A549 (cell line): ENCODE measurements around the gene SEC16A. TPM values are rescaled to one million over a fixed set of nuclear protein-coding genes. Genes with fewer than 3 reads are reported as not detected.

ENCODE experiments used
- ATAC-seq, 2 experiments: fragments of 200-7000 bp in 1 of 2; fragments of >200 bp in 1 of 2; cut with Nextera tagmentation in 1 of 2; cut with Tn5 transposase in 1 of 2; 3 replicates each; pipeline versions ENCODE4 v1.8.0 to v1.9.1; 2018 to 2020; ENCODE audit warnings: mild to moderate bottlenecking in 1 of 2, moderate library complexity in 1 of 2
- CTCF ChIA-PET: fragments of 300-600 bp; sonication (Branson Sonifier 250); formaldehyde crosslinking; extraction: SDS; loops from one replicate; lab custom pipeline; 2021; ENCODE audit warnings: antibody characterized with exemption, inconsistent platforms; lab: Yijun Ruan, JAX
- POLR2A ChIA-PET: fragments of 350-600 bp; formaldehyde crosslinking; extraction: SDS; loops from one replicate; lab custom pipeline; 2021; ENCODE audit warnings: antibody characterized with exemption, inconsistent platforms; lab: Yijun Ruan, JAX
- DNase-seq, 2 experiments: peaks; one replicate each; pipeline versions ENCODE4 v3.0.0 to v3.0.0-alpha.2; 2011 to 2016; ENCODE audit warnings: low read depth in 1 of 2, low spot score in 1 of 2
- FAIRE-seq: peaks from 2 replicates; lab custom pipeline; 2011; peaks lifted over from hg19 to GRCh38; lab: Jason Lieb, UNC
- H3K27ac ChIP-seq, 2 experiments: fragments of >200 bp; sonication (Bioruptor Twin); formaldehyde crosslinking; 3 replicates each; pipeline ENCODE4 v1.5.1; 2016 to 2017
- H3K4me1 ChIP-seq: fragments of >200 bp; sonication (Bioruptor Twin); formaldehyde crosslinking; 3 replicates; pipeline ENCODE4 v1.6.1; 2016
- H3K4me2 ChIP-seq: fragments of >200 bp; sonication (Bioruptor Twin); formaldehyde crosslinking; 3 replicates; pipeline ENCODE4 v1.6.1; 2016
- H3K4me3 ChIP-seq: fragments of >200 bp; sonication (Bioruptor Twin); formaldehyde crosslinking; 3 replicates; pipeline ENCODE4 v1.5.1; 2016
- H3K9me3 ChIP-seq: fragments of >200 bp; sonication (Bioruptor Twin); formaldehyde crosslinking; 3 replicates; pipeline ENCODE4 v1.6.1; 2016
- BCL3 ChIP-seq: fragments of >200 bp; sonication (Bioruptor Twin); formaldehyde crosslinking; IDR thresholded peaks from 3 replicates; pipeline ENCODE4 v1.6.1; 2016
- CBX2 ChIP-seq: fragments of 200-600 bp; sonication (generic); IDR thresholded peaks from 2 replicates; pipeline ENCODE4 v1.6.1; 2016; ENCODE audit warnings: low read depth, mild to moderate bottlenecking, borderline replicate concordance
- CEBPB ChIP-seq, 2 experiments: fragments of >200 bp in 1 of 2; sonication (Bioruptor Twin) in 1 of 2; formaldehyde crosslinking in 1 of 2; IDR thresholded peaks; 2 replicates each; pipeline ENCODE4 v1.6.1; 2012 to 2016
- E2F6 ChIP-seq: IDR thresholded peaks from 2 replicates; pipeline ENCODE4 v1.6.1; 2012; ENCODE audit warnings: low read depth, borderline replicate concordance
- EHF ChIP-seq: fragments of 250-450 bp; sonication (Bioruptor Pico); IDR thresholded peaks from 2 replicates; pipeline ENCODE4 v1.5.0; 2020; ENCODE audit warnings: mild to moderate bottlenecking
- ELK1 ChIP-seq: fragments of 150-350 bp; IDR thresholded peaks from 2 replicates; pipeline ENCODE4 v1.6.1; 2014; ENCODE audit warnings: low read depth, mild to moderate bottlenecking, low read length
- HDAC2 ChIP-seq: fragments of 200-600 bp; sonication (generic); IDR thresholded peaks from 2 replicates; pipeline ENCODE4 v1.6.1; 2016
- HEYL ChIP-seq: fragments of 250-450 bp; sonication (Bioruptor Pico); IDR thresholded peaks from 2 replicates; pipeline ENCODE4 v1.8.0; 2021; ENCODE audit warnings: mild to moderate bottlenecking, moderate library complexity
- JUN ChIP-seq, 2 experiments: fragments of >200 bp; sonication (Bioruptor Twin); formaldehyde crosslinking; IDR thresholded peaks; 2 replicates in 1 of 2; 3 replicates in 1 of 2; pipeline ENCODE4 v1.6.1; 2016 to 2017
- JUNB ChIP-seq: fragments of >200 bp; sonication (Bioruptor Twin); formaldehyde crosslinking; IDR thresholded peaks from 2 replicates; pipeline ENCODE4 v1.6.1; 2016
- KDM1A ChIP-seq: fragments of 200-600 bp; sonication (generic); IDR thresholded peaks from 2 replicates; pipeline ENCODE4 v1.6.1; 2016; ENCODE audit warnings: low read depth, mild to moderate bottlenecking
- MAFK ChIP-seq: fragments of 450-650 bp; IDR thresholded peaks from 2 replicates; pipeline ENCODE4 v1.6.1; 2014; ENCODE audit not compliant: partially characterized antibody
- MAZ ChIP-seq: fragments of 150-350 bp; IDR thresholded peaks from 2 replicates; pipeline ENCODE4 v1.6.1; 2014; ENCODE audit warnings: antibody characterized with exemption, low read depth, low read length, borderline replicate concordance
- MYC ChIP-seq: IDR thresholded peaks from 2 replicates; pipeline ENCODE4 v1.6.1; 2012; ENCODE audit warnings: mild to moderate bottlenecking, inconsistent platforms, low read length, improper control_type of control experiment, borderline replicate concordance
- NPAS2 ChIP-seq: fragments of 250-450 bp; sonication (Bioruptor Pico); IDR thresholded peaks from 2 replicates; pipeline ENCODE4 v1.8.0; 2022; ENCODE audit warnings: mild to moderate bottlenecking, moderate library complexity, borderline replicate concordance
- NR3C1 ChIP-seq: fragments of >200 bp; sonication (Bioruptor Twin); formaldehyde crosslinking; IDR thresholded peaks from 3 replicates; pipeline ENCODE4 v1.6.1; 2017
- POLR2AphosphoS2 ChIP-seq: conservative IDR thresholded peaks from 2 replicates; pipeline ENCODE4 v1.6.1; 2012; ENCODE audit warnings: low read length, improper control_type of control experiment, inconsistent platforms
- RARB ChIP-seq: fragments of 250-450 bp; sonication (Bioruptor Pico); IDR thresholded peaks from 2 replicates; pipeline ENCODE4 v1.8.0; 2021; ENCODE audit warnings: mild to moderate bottlenecking, moderate library complexity
- SMC3 ChIP-seq: fragments of >200 bp; sonication (Bioruptor Twin); formaldehyde crosslinking; IDR thresholded peaks from 3 replicates; pipeline ENCODE4 v1.6.1; 2018; ENCODE audit warnings: inconsistent platforms
- TP53 ChIP-seq: fragments of 250-450 bp; sonication (Bioruptor Pico); IDR thresholded peaks from 2 replicates; pipeline ENCODE4 v1.5.0; 2021; ENCODE audit warnings: mild to moderate bottlenecking, moderate library complexity
- USF2 ChIP-seq: fragments of 450-650 bp; IDR thresholded peaks from 2 replicates; pipeline ENCODE4 v1.6.1; 2014; ENCODE audit warnings: antibody characterized with exemption
- ZFP36 ChIP-seq: fragments of 450-650 bp; IDR thresholded peaks from 2 replicates; pipeline ENCODE4 v1.6.1; 2014; ENCODE audit warnings: borderline replicate concordance; ENCODE audit not compliant: partially characterized antibody
- WGBS: methylation state at CpG from one replicate; pipeline ENCODE4 v1.1.6; 2017; ENCODE audit errors: missing lambda C conversion rate; 5-methylcytosine and 5-hydroxymethylcytosine counted together
- polyA plus RNA-seq, 4 experiments: library from polyadenylated mRNA; depleted of rRNA in 3 of 4; stranded (reverse); fragments of >200 nt; fragmentation: RNase III in 1 of 4; extraction: RNeasy Plus Mini Kit Qiagen cat#74134 plus additional on column Dnase treatment in 1 of 4; gene quantifications; 2 replicates in 3 of 4; 3 replicates in 1 of 4; pipeline ENCODE4 v1.2.3, GENCODE V29; 2011 to 2017

The SEC16A gene
- polyA plus RNA-seq, 2 of the 4 experiments (the other 2 are of a cell fraction) = 24.2 to 38.0 TPM

- TF ChIP-seq SMC3 (no peak), ZFP36 (no peak), JUN (IDR thresholded peaks at IDR 0.05) (no peak), CBX2 (no peak), EHF (CRISPR knock-in tag) (no peak)
Measured at GRCh38 chr9:136457326-136457725, 25.5 kb downstream of the SEC16A start (continued).

- Histone ChIP-seq H3K4me1 (no peaks in the 10 kb centered on the region), H3K4me2 (no peak overlapping the region), H3K4me3 (no peak overlapping the region), H3K27ac (0 out of 6 replicates have a peak overlapping the region, but pooled peaks of 1 of the 2 experiments have one; percentile 20), H3K9me3 (no peaks in the 10 kb centered on the region)
- no peak for ATAC-seq
- no peak for FAIRE-seq
- no peak for DNase-seq
- 78% methylated on average over 9 of the region's 9 CpGs for WGBS
- peak; percentile 83 for TF ChIP-seq MAFK
- no peak for TF ChIP-seq HEYL
- POLR2A ChIA-PET = no interaction called here
- CTCF ChIA-PET = interaction anchor here (1.2 to 2.0 kb wide), 4 partner anchors 11 to 173 kb away, joined by 3 to 7 read pairs (median 4); no protein-coding TSS in a partner anchor
Measured at GRCh38 chr9:136456258-136456657, 26.6 kb downstream of the SEC16A start.

GRCh38 chr9:136455043-136456002, 27.5 kb downstream of the SEC16A start:
- H3K9me3 ChIP-seq = no peaks in the 10 kb centered on the region
- DNase-seq (no peak), ATAC-seq (peak; percentile 30 to 31; a peak in 4 of 6 replicates), FAIRE-seq (no peak)
- no peak overlapping the region for H3K27ac ChIP-seq
- CTCF ChIA-PET = interaction anchor here (1.2 to 2.0 kb wide), 4 partner anchors 12 to 174 kb away, joined by 3 to 7 read pairs (median 5); no protein-coding TSS in a partner anchor
- H3K4me3 ChIP-seq = no peak overlapping the region
- 95% methylated on average over 40 of the region's 43 CpGs for WGBS
- no peak for TF ChIP-seq MAZ
- POLR2A ChIA-PET = no interaction called here
- no peaks in the 10 kb centered on the region for H3K4me1 ChIP-seq
- H3K4me2 ChIP-seq = no peak overlapping the region

- CTCF ChIA-PET = interaction anchor here (1.1 to 2.0 kb wide), 5 partner anchors 11 to 34 kb away, joined by 3 to 9 read pairs (median 6); no protein-coding TSS in a partner anchor
- Histone ChIP-seq H3K4me3 (no peak overlapping the region), H3K4me2 (no peak overlapping the region), H3K27ac (no peak overlapping the region), H3K4me1 (no peaks in the 10 kb centered on the region), H3K9me3 (no peaks in the 10 kb centered on the region)
- no peak for FAIRE-seq
- ATAC-seq = 0 out of 6 replicates have a peak, but pooled peaks of 1 of the 2 experiments have one; percentile 8
- WGBS = 94% methylated on average over 22 of the region's 25 CpGs
- POLR2A ChIA-PET = no interaction called here
- no peak for TF ChIP-seq KDM1A
- no peak for DNase-seq
Measured at GRCh38 chr9:136454026-136454796, 28.6 kb downstream of the SEC16A start.

GRCh38 chr9:136453326-136453725, 29.5 kb downstream of the SEC16A start:
- ATAC-seq (no peak), DNase-seq (no peak), FAIRE-seq (no peak)
- Histone ChIP-seq H3K4me2 (no peak overlapping the region), H3K4me1 (no peaks in the 10 kb centered on the region), H3K4me3 (no peak overlapping the region), H3K9me3 (no peaks in the 10 kb centered on the region), H3K27ac (no peak overlapping the region)
- WGBS = 92% methylated on average over 11 of the region's 11 CpGs
- ChIA-PET POLR2A (no interaction called here), CTCF (interaction anchor here (0.9 to 1.8 kb wide), 4 partner anchors 10 to 24 kb away, joined by 3 to 9 read pairs (median 3); no protein-coding TSS in a partner anchor)
- TF ChIP-seq MYC = no peak
- no peak for TF ChIP-seq POLR2AphosphoS2
- no peak for TF ChIP-seq RARB (CRISPR knock-in tag)
- no peak for TF ChIP-seq JUNB
- TF ChIP-seq USF2 = no peak
- no peak for TF ChIP-seq BCL3
- no peak for TF ChIP-seq HDAC2
- no peak for TF ChIP-seq NPAS2 (CRISPR knock-in tag)
- no peak for TF ChIP-seq ELK1
- no peak for TF ChIP-seq CEBPB (IDR thresholded peaks at IDR 0.05)
- no peak for TF ChIP-seq CBX2
- no peak for TF ChIP-seq NR3C1
- TF ChIP-seq TP53 (CRISPR knock-in tag) = no peak
- no peak for TF ChIP-seq MAZ
- no peak for TF ChIP-seq E2F6
